Fibroblast of mammary gland (primary cell): ENCODE data around the gene TMEM272.

ENCODE experiments used
- DNase-seq: peaks from one replicate; pipeline ENCODE4 v3.0.0-alpha.2; 2010; ENCODE audit warnings: low read depth
- H3K4me3 ChIP-seq: 2 replicates; pipeline ENCODE4 v1.5.1; 2011; ENCODE audit warnings: low read depth, mild to moderate bottlenecking, low read length, moderate library complexity; ENCODE audit not compliant: control insufficient read depth
- CTCF ChIP-seq: conservative IDR thresholded peaks from 2 replicates; pipeline ENCODE4 v1.5.1; 2011; ENCODE audit warnings: low read depth, low read length, inconsistent platforms; ENCODE audit not compliant: control insufficient read depth, insufficient read depth

The TMEM272 gene

GRCh38 chr13:51778392-51778791 lies 66.6 kb downstream of the TMEM272 start:
- no peak for TF ChIP-seq CTCF
- no peak overlapping the region for H3K4me3 ChIP-seq
- no peak for DNase-seq

- H3K4me3 ChIP-seq: no peak overlapping the region
- no peak for DNase-seq
- TF ChIP-seq CTCF: no peak
Measured at GRCh38 chr13:51777921-51778320, 67.1 kb downstream of the TMEM272 start.

- DNase-seq: no peak
- H3K4me3 ChIP-seq: no peak overlapping the region
- no peak for TF ChIP-seq CTCF
Measured at GRCh38 chr13:51776179-51776578, 68.8 kb downstream of the TMEM272 start.

GRCh38 chr13:51773515-51773914 lies 71.5 kb downstream of the TMEM272 start:
- TF ChIP-seq CTCF: no peak

GRCh38 chr13:51772781-51773180 lies 72.2 kb downstream of the TMEM272 start:
- TF ChIP-seq CTCF: no peak
- H3K4me3 ChIP-seq: no peak overlapping the region
- no peak for DNase-seq

More at GRCh38 chr13:51773515-51773914, 71.5 kb downstream of the TMEM272 start:
- H3K4me3 ChIP-seq: no peak overlapping the region
- no peak for DNase-seq

- no peak for TF ChIP-seq CTCF
- no peak for DNase-seq
- H3K4me3 ChIP-seq: no peak overlapping the region
Measured at GRCh38 chr13:51772105-51772455, 72.9 kb downstream of the TMEM272 start.

- no peak for TF ChIP-seq CTCF
- no peak overlapping the region for H3K4me3 ChIP-seq
- DNase-seq: no peak
Measured at GRCh38 chr13:51771418-51772104, 73.4 kb downstream of the TMEM272 start.
